Aorta (tissue), 5 donors: ENCODE results near the gene XPR1. TPM values are rescaled to one million over a fixed set of nuclear protein-coding genes. Genes with fewer than 3 reads are reported as not detected.

Source experiments
- ATAC-seq: fragments of 200-7000 bp; cut with Tn5 transposase; one replicate; pipeline ENCODE4 v1.9.1; 2022; ENCODE audit warnings: moderate library complexity; ENCODE audit not compliant: low FRiP score
- DNase-seq, 2 donors: peaks; one replicate each; pipeline ENCODE4 v3.0.0-alpha.2; 2020
- H3K27ac ChIP-seq, 2 donors: one replicate each; pipeline ENCODE4 v1.5.1; 2013; ENCODE audit warnings: low read length in 2 of 2, mild to moderate bottlenecking in 2 of 2, moderate library complexity in 2 of 2, control low read depth in 1 of 2, inconsistent platforms in 1 of 2, low read depth in 1 of 2
- H3K27me3 ChIP-seq, 2 donors: one replicate each; pipeline ENCODE4 v1.6.1; 2013; ENCODE audit warnings: control low read depth in 1 of 2, low read length in 1 of 2, mild to moderate bottlenecking in 1 of 2, moderate library complexity in 1 of 2; ENCODE audit not compliant: insufficient read depth in 2 of 2, control insufficient read depth in 1 of 2
- H3K36me3 ChIP-seq, 2 donors: one replicate each; pipeline ENCODE4 v1.6.1; 2013; ENCODE audit warnings: control low read depth in 1 of 2, low read length in 1 of 2, mild to moderate bottlenecking in 1 of 2; ENCODE audit not compliant: insufficient read depth in 2 of 2, control insufficient read depth in 1 of 2
- H3K4me1 ChIP-seq, 2 donors: one replicate each; pipeline ENCODE4 v1.6.1; 2013; ENCODE audit warnings: low read length in 2 of 2, control low read depth in 1 of 2, mild to moderate bottlenecking in 1 of 2, moderate library complexity in 1 of 2; ENCODE audit not compliant: insufficient read depth in 2 of 2, control insufficient read depth in 1 of 2
- H3K4me3 ChIP-seq, 2 donors: one replicate each; pipeline ENCODE4 v1.5.1; 2013; ENCODE audit warnings: low read length in 2 of 2, control low read depth in 1 of 2, mild to moderate bottlenecking in 1 of 2
- H3K9me3 ChIP-seq: one replicate; pipeline ENCODE4 v1.6.1; 2013; ENCODE audit warnings: mild to moderate bottlenecking, low read length; ENCODE audit not compliant: control insufficient read depth
- WGBS, 2 donors: extraction: QIAGEN DNeasy Blood & Tissue Kit; methylation state at CpG; one replicate each; pipeline ENCODE4 v1.1.7; 2013; 5-methylcytosine and 5-hydroxymethylcytosine counted together
- intact Hi-C, 2 donors: fragments of 100-400 bp; cut with DNase I; formaldehyde crosslinking; loops; one replicate each; pipeline versions ENCODE4 v1.14.2 to v1.15.0; 2022
- polyA plus RNA-seq, 2 donors: library from polyadenylated mRNA; stranded (reverse); fragments of 200-250 nt; gene quantifications; one replicate each; pipeline ENCODE4 v1.2.3, GENCODE V29; 2013
- total RNA-seq, 2 donors: library from RNA; stranded (reverse); fragmentation: NEBNext Ultra II Directional; extraction: Animal tissue kit (Norgen Biotek cat#: 25700); gene quantifications; one replicate each; pipeline ENCODE4 v1.2.1, GENCODE V29; 2021
- donor health status: healthy with polysubstance abuse.
- donor health status: Bipolar disorder and iron deficiency.
- donor health status: DM: no; HTN: no; CAD: no.
- donor health status: DM: no; HTN: no; CAD: no.
- donor health status: DM: yes; HTN: yes; CAD: no.

XPR1 gene
- total and polyA plus RNA-seq, 4 donors, result 4.6 to 55.4 (median 15.6) TPM

- intact Hi-C loops, result no loop called here
- no peak overlapping the region for H3K27ac ChIP-seq
- no peaks in the 10 kb centered on the region for H3K9me3 ChIP-seq
- no peak for ATAC-seq
- no peak for DNase-seq
- WGBS, 2 donors, result 95 to 96% methylated on average over 5 of the region's 5 CpGs
- H3K4me3 ChIP-seq, result no peak overlapping the region
- H3K4me1 ChIP-seq, result no peaks in the 10 kb centered on the region
- H3K36me3 ChIP-seq, result peaks cover 0 to 2% of the 10 kb centered on the region in 2 donors
- no peaks in the 10 kb centered on the region for H3K27me3 ChIP-seq
Observed at GRCh38 chr1:180930687-180931086, 298.9 kb downstream of the XPR1 start.

- H3K9me3 ChIP-seq, result no peaks in the 10 kb centered on the region
- no peaks in the 10 kb centered on the region for H3K27me3 ChIP-seq
- H3K4me3 ChIP-seq, result no peak overlapping the region
- 88 to 90% methylated on average over 4 of the region's 4 CpGs for WGBS, 2 donors
- no peaks in the 10 kb centered on the region for H3K4me1 ChIP-seq
- no peak for ATAC-seq
- peaks cover 0 to 2% of the 10 kb centered on the region in 2 donors for H3K36me3 ChIP-seq
- intact Hi-C loops, result no loop called here
- H3K27ac ChIP-seq, result no peak overlapping the region
- no peak for DNase-seq
Observed at GRCh38 chr1:180931529-180931928, 299.7 kb downstream of the XPR1 start.

GRCh38 chr1:180932378-180932777 lies 300.6 kb downstream of the XPR1 start:
- intact Hi-C loops, result no loop called here
- Histone ChIP-seq H3K27me3 (no peaks in the 10 kb centered on the region), H3K4me3 (no peak overlapping the region), H3K9me3 (no peaks in the 10 kb centered on the region), H3K36me3 (peaks cover 0 to 2% of the 10 kb centered on the region in 2 donors), H3K4me1 (no peaks in the 10 kb centered on the region), H3K27ac (no peak overlapping the region)
- no peak for ATAC-seq
- DNase-seq, result no peak
- WGBS, 2 donors, result 43 to 48% methylated on average over 4 of the region's 4 CpGs

GRCh38 chr1:180933141-180933540 lies 301.3 kb downstream of the XPR1 start:
- peaks cover 0 to 2% of the 10 kb centered on the region in 2 donors for H3K36me3 ChIP-seq
- DNase-seq (no peak), ATAC-seq (no peak)
- H3K27ac ChIP-seq, result no peak overlapping the region
- H3K27me3 ChIP-seq, result no peaks in the 10 kb centered on the region
- H3K4me1 ChIP-seq, result no peaks in the 10 kb centered on the region
- intact Hi-C loops, result no loop called here
- H3K9me3 ChIP-seq, result no peaks in the 10 kb centered on the region
- no peak overlapping the region for H3K4me3 ChIP-seq

GRCh38 chr1:180934563-180934962 lies 302.7 kb downstream of the XPR1 start:
- 84 to 86% methylated on average over 7 of the region's 7 CpGs for WGBS, 2 donors
- Histone ChIP-seq H3K27ac (no peak overlapping the region), H3K27me3 (no peaks in the 10 kb centered on the region), H3K4me1 (no peaks in the 10 kb centered on the region), H3K9me3 (no peaks in the 10 kb centered on the region), H3K4me3 (no peak overlapping the region), H3K36me3 (peaks cover 0 to under 1% of the 10 kb centered on the region in 2 donors)
- DNase-seq (no peak), ATAC-seq (no peak)
- intact Hi-C loops, result no loop called here

GRCh38 chr1:180935326-180936109 lies 303.7 kb downstream of the XPR1 start:
- DNase-seq (no peak), ATAC-seq (no peak)
- intact Hi-C loops, result no loop called here
- 87% methylated on average over 41 to 45 of the region's 45 CpGs for WGBS, 2 donors
- no peaks in the 10 kb centered on the region for H3K4me1 ChIP-seq
- no peak overlapping the region for H3K4me3 ChIP-seq
- H3K9me3 ChIP-seq, result no peaks in the 10 kb centered on the region
- H3K36me3 ChIP-seq, result no peaks in the 10 kb centered on the region
- no peaks in the 10 kb centered on the region for H3K27me3 ChIP-seq
- H3K27ac ChIP-seq, result no peak overlapping the region

- ATAC-seq (no peak), DNase-seq (no peak)
- 90% methylated on average over 28 of the region's 28 CpGs for WGBS, 2 donors
- no peaks in the 10 kb centered on the region for H3K27me3 ChIP-seq
- no peak overlapping the region for H3K27ac ChIP-seq
- H3K4me1 ChIP-seq, result no peaks in the 10 kb centered on the region
- H3K9me3 ChIP-seq, result no peaks in the 10 kb centered on the region
- peaks cover 0 to 3% of the 10 kb centered on the region in 2 donors for H3K36me3 ChIP-seq
- no peak overlapping the region for H3K4me3 ChIP-seq
- intact Hi-C loops, result no loop called here
Observed at GRCh38 chr1:180936110-180937011, 304.5 kb downstream of the XPR1 start.

GRCh38 chr1:180937012-180937372 lies 305.2 kb downstream of the XPR1 start:
- 59 to 63% methylated on average over 1 of the region's 1 CpG for WGBS, 2 donors
- H3K9me3 ChIP-seq, result no peaks in the 10 kb centered on the region
- peaks cover 0 to 4% of the 10 kb centered on the region in 2 donors for H3K36me3 ChIP-seq

More at GRCh38 chr1:180937012-180937372, 305.2 kb downstream of the XPR1 start:
- no peaks in the 10 kb centered on the region for H3K27me3 ChIP-seq
- H3K4me3 ChIP-seq, result no peak overlapping the region
- no peak overlapping the region for H3K27ac ChIP-seq
- no peaks in the 10 kb centered on the region for H3K4me1 ChIP-seq
- DNase-seq (no peak), ATAC-seq (no peak)
- intact Hi-C loops, result no loop called here
